Spleen (tissue), 7 donors: ENCODE results near the gene CNNM3.

Experiments used
- CTCF ChIP-seq, 11 experiments: fragments of 200-600 bp in 7 of 11; fragments of 450-650 bp in 4 of 11; sonication (generic) in 4 of 11; IDR thresholded peaks in 8 of 11; conservative IDR thresholded peaks in 3 of 11; 1 replicate in 7 of 11; 2 replicates in 4 of 11; pipeline versions ENCODE4 v1.4.0 to v1.8.0; 2016 to 2021; ENCODE audit warnings: antibody characterized with exemption in 11 of 11, inconsistent platforms in 4 of 11, mild to moderate bottlenecking in 1 of 11
- POLR2AphosphoS5 ChIP-seq, 3 donors: sonication (generic); formaldehyde crosslinking; IDR thresholded peaks; one replicate each; pipeline ENCODE4 v1.5.1; 2017; ENCODE audit warnings: antibody characterized with exemption in 3 of 3
- donor health status: DM: no; HTN: no; CAD: no; lungs with moderate emphysema.
- donor health status: DM: no; HTN: no; CAD: no.
- donor health status: DM: no; HTN: no; CAD: no.

GRCh38 chr2:96843538-96844268 is 27.6 kb downstream of the CNNM3 start, which contains the start of gene ANKRD23:
- no peak for TF ChIP-seq CTCF (IDR thresholded peaks at IDR 0.05 in 8 of 11, conservative IDR thresholded peaks at IDR 0.05 in 3 of 11)
- TF ChIP-seq POLR2AphosphoS5 (IDR thresholded peaks at IDR 0.05) = no peak
